ENCODE results near the gene SLC4A1.

SLC4A1 gene

DNA sequence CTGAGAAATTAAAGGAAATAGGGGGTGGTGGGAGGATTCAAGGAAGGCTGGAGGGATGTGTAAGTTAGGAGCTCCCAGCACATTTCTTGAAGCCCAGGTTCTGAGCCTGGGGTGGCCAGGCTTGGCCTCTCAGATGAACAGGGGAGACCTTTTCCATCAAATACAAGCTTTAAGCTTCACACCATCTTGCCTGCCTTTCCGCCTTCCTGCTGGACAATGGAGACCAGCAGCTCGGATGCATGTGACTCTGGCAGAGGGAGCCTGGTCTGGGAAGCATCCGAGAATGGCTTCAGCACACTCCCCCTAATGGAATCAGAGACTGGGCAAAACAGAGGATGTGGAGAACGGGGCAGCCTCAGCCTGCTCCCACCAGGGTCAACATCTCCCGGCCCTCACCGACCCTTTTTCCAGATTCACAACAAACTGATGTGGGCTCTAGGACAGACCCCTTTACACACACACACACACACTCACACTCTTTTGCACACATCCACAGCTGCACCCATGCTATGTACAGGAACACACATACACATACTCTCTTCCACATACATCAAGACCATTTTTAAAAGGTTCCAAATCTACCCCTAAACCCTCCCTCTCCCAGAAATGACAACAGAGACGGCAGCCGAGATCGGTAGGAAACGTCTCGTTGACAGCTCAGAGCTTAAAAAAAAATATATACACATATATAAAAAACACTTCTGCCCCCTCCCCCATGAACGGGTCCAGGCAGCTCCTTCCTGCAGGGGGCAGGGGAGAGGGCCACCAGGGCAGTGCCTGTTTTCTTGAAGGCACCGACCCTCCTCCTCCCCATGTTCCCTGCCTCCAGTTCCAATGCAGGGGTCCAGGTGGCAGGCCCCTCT is 61.7 kb downstream of the SLC4A1 start:
- DNase-seq (ENCODE audit: low read depth in 2 of 2): no peak

DNA sequence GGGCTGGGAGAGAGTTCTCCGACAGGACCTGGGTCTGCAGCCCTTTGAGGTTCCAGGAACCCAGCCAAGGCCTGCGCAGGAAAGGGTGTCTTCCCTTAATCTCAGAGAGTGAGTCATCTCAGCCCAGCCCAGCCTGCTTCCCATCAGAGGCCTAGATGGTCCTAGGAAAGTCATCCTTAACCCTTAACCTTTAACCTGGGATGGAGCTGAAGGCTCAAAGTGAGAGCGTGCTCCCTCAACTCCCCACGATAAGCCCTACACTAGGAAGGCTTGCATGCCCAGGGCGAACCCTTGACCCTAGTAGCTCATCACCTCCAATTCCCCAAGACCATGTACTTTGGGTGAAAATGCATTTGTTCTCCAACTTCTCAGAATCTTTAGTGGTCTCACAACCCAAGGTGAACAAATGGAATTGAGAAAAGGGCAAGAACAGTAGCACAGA is 63.5 kb downstream of the SLC4A1 start:
- DNase-seq (ENCODE audit: low read depth in 2 of 2): no peak

DNA sequence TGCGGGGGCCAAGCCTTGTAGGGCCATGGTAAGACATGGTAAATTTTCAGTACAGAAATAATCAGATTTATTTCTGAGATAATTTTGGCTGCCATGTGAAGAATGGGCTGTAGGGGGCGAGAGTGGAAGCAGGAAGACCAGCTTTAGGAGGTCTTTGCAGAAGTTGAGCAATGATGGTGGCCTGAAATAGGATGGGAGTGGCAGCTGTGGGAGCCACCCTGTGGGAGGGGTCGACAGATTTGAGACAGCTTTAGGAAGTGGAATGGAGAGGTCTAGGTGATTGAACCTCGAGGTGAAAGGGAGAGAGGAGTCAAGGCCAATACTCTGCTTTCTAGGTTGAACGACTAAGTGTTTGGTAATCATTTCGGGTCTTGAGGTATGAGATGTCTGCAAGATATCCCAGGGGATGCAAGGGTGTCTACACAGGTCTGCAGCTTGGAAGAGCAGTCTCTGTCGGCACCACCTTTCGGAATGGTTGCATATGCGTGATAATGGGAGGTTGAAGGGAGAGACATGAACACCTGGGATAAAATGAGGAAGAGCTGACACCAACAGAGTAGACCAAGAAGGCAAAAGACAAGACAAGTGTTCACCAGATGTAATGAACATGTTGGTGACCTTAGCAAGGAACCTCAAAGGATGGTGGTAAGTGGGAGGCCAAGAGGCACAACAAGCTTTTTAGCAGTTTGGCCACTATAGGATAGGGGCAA is 64.0 kb downstream of the SLC4A1 start:
- peak in 1 of 2 donors; percentile 41 for DNase-seq (ENCODE audit: low read depth in 2 of 2)

DNA sequence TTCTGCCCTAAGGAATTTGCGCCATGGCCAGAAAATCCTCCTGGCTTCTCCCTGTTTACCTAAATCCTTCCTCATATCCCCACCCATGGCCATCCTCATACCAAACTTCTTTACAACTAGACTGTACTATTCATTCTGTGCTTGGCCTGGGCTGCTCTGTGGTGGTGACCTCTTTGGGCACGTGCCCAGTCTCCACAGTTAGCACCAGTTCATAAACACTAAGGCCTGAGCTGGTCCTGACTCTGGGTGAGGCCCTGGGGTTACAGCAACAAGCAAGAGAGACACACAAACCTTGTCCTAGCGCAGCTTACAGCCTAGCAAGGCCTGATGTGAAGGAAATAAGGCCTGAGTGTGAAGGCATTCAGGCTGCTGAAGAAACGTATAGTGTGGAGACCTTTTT is 65.2 kb downstream of the SLC4A1 start:
- no peak for DNase-seq (ENCODE audit: low read depth in 2 of 2)

DNA sequence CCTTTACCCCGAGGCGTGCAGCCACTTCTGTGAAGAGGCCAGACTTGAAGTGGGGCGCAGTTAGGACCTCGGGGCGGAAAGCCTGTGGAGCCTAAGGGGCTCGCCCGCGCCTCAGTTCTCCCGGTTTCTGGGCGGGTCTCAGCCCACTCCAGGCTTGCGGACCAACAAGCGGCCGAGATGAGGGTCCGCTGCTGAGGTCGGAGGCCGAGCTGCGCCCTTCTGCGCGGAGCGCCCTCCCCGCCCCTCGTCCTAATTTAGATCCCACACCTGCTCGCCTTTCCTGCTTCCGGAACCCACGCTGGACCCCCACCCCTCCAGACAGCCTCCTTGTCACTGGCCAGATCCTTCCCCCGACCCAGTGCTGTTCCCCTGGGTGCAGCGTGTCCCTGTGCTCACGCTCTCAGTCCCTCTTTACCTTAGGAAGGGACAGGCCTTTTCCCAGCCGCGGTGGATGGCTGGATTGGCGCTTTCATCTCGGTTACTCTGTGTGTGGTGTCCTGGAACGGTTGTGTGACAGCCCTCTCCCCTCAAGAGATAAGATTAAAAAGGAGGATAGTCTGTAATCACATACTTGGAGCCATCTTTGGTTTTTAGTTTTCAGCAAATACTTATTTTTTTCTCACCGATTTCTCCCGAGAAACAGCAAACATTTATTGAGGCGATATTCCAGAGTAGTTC is 67.3 kb downstream of the SLC4A1 start:
- DNase-seq (ENCODE audit: low read depth in 2 of 2): no peak

DNA sequence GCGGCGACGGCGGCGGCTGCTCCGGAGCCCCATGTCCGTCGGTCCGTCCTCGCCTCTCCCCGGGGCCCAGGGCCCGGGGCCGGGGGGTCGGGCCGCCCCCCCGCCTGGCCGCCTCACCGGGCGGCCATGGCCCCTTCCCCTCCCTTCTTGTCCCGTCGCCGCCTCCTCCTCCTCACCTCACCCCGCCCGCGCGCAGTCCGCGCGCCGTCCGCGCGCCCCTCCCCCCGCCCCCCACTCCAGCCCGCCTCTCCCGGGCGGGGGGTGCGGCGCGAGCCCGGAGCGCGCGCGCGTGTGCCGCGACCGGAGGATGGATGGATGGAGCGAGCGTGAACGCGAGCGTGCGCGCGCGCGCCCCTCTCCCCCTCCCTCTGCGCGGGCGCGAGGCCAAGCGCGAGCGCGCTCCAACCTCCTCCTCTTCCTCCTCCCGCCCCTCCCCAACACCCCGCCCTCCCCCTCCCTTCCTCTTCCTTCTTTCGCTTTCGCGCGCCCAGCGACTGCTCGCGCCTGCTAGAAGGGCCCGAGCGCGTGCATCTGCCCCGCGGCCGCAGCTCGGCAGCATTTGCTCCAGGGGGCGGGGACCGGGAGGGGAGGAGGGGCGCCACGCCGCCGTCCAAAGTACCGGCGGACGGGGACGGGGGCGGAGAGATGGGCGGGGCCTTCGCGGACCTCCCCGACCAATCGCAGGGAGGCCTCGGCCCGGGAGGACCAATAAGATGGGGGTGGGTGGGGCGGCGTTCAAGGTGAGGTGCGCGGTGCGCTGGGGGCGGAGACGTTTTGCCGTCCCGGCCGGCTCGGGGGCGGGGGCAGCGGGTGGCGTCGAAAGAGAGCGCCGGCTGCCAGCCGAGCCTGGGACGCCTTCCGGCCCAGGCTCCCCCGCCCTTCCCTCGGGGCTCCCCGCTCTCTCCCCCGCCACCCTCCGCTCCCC is 68.1 kb downstream of the SLC4A1 start, which contains the start of gene ATXN7L3:
Gene ATXN7L3 (minus strand): TSS at position 332 of the 925 bp plus-strand sequence. CDS start 1,814 bp downstream, outside the sequence.
- DNase-seq (ENCODE audit: low read depth in 2 of 2): peak; percentile 100

DNA sequence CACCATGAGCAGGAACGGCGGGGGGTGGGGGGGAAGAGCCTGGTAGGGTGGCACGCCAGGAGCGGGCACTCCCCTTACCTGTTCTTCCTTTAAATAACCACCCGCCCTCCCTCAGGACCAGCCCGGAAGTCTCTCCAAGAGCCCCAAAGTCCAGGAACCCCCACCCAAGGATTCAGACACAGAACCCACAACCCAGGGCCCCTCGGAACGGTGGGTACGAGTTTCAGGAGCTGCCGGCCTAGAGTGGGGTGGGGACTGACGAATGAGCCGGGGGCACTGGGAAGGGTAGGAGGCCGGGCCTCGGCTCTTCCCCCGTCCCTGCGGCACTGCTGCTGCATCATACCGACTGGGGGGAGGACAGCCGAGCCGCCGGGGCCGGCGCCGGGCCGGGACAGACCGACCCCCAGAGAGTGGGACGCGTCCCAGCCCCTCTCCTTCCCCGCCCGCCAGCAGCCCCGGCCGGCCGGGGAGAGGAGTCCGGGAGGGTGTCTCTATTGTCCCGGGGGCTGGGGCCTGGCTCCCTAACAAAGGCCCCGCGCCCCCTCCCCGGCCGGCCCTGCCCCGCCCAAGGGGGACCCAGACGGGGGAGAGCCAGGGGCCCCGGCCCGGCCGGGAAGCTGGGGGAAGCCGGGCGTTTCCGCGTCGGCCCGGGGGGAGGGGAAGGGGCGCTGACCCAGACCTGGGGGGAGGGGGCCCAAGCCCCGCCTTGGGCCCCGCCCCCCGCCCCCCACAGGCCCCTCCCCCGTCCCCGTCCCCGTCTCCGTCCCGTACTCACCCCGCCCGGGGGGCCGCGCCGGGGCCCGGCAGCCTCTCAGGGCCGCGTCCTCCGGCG is 69.0 kb downstream of the SLC4A1 start:
- DNase-seq (ENCODE audit: low read depth in 2 of 2): peak in 1 of 2 donors; percentile 42

Measured in stimulated activated CD4-positive, alpha-beta T cell treated with anti-CD3 and anti-CD28 coated beads, Interleukin-4, amount 100 ng/mL, for 48 hours (primary cell).